IMR-90 (cell line): ENCODE data around the gene PRDM15. TPM values are rescaled to one million over a fixed set of nuclear protein-coding genes. Genes with fewer than 3 reads are reported as not detected.

Experiments
- ATAC-seq: fragments of 200-7000 bp; cut with Tn5 transposase; 2 replicates; pipeline ENCODE4 v1.9.1; 2020; ENCODE audit warnings: low read depth, mild to moderate bottlenecking, moderate library complexity
- BruUV-seq: library from RNA; stranded (reverse); fragments of 400-500 nt; replicated peaks from 2 replicates; lab custom pipeline; 2021; lab: Mats Ljungman, UMichigan
- CTCF ChIA-PET: fragments of 300-600 bp; formaldehyde crosslinking; extraction: SDS; loops from one replicate; lab custom pipeline; 2021; ENCODE audit warnings: antibody characterized with exemption; lab: Yijun Ruan, JAX
- POLR2A ChIA-PET: fragments of 300-600 bp; sonication (Branson Sonifier 250); formaldehyde crosslinking; loops from one replicate; lab custom pipeline; 2022; ENCODE audit warnings: antibody characterized with exemption; ENCODE audit not compliant: unreplicated experiment; lab: Charles Lee
- DNase-seq: peaks from one replicate; pipeline ENCODE4 v3.0.0; 2013
- H2AFZ ChIP-seq: replicated peaks from 2 replicates; pipeline ENCODE3; 2013; ENCODE audit warnings: low read length, mild to moderate bottlenecking; ENCODE audit not compliant: poor library complexity
- H2AK5ac ChIP-seq: 2 replicates; pipeline ENCODE4 v1.6.1; 2013; ENCODE audit warnings: low read depth, low read length, inconsistent platforms
- H2AK9ac ChIP-seq: replicated peaks from 2 replicates; pipeline ENCODE3; 2013; ENCODE audit warnings: mild to moderate bottlenecking, low read depth, low read length, moderate library complexity; ENCODE audit not compliant: poor library complexity
- H2BK120ac ChIP-seq: 2 replicates; pipeline ENCODE4 v1.6.1; 2013; ENCODE audit warnings: low read depth, low read length, inconsistent platforms
- H2BK15ac ChIP-seq: 3 replicates; pipeline ENCODE4 v1.6.1; 2013; ENCODE audit warnings: low read depth, low read length, inconsistent platforms
- H2BK20ac ChIP-seq: 2 replicates; pipeline ENCODE4 v1.6.1; 2013; ENCODE audit warnings: low read depth, mild to moderate bottlenecking, inconsistent platforms, low read length, moderate library complexity
- H2BK5ac ChIP-seq: 2 replicates; pipeline ENCODE4 v1.6.1; 2013; ENCODE audit warnings: mild to moderate bottlenecking, low read depth, low read length, inconsistent platforms; ENCODE audit not compliant: poor library complexity, severe bottlenecking
- H3K14ac ChIP-seq: replicated peaks from 2 replicates; pipeline ENCODE4 v1.6.1; 2013; ENCODE audit warnings: low read depth, low read length, inconsistent platforms
- H3K18ac ChIP-seq: 2 replicates; pipeline ENCODE4 v1.6.1; 2013; ENCODE audit warnings: low read depth, low read length, control low read depth
- H3K23ac ChIP-seq: 2 replicates; pipeline ENCODE4 v1.6.1; 2013; ENCODE audit warnings: low read depth, low read length, inconsistent platforms
- H3K27ac ChIP-seq: 2 replicates; pipeline ENCODE4 v1.5.1; 2013; ENCODE audit warnings: mild to moderate bottlenecking, control low read depth, low read length; ENCODE audit not compliant: insufficient read depth
- H3K27me3 ChIP-seq: 2 replicates; pipeline ENCODE4 v1.6.1; 2013; ENCODE audit warnings: low read length; ENCODE audit not compliant: control insufficient read depth, insufficient read depth
- H3K36me3 ChIP-seq: 2 replicates; pipeline ENCODE4 v1.6.1; 2013; ENCODE audit warnings: low read length, mixed read lengths; ENCODE audit not compliant: control insufficient read depth, insufficient read depth
- H3K4ac ChIP-seq: 2 replicates; pipeline ENCODE4 v1.6.1; 2013; ENCODE audit warnings: low read depth, low read length, inconsistent platforms
- H3K4me1 ChIP-seq: 2 replicates; pipeline ENCODE4 v1.6.1; 2013; ENCODE audit warnings: low read length, mixed read lengths; ENCODE audit not compliant: control insufficient read depth, insufficient read depth
- H3K4me2 ChIP-seq: 2 replicates; pipeline ENCODE4 v1.6.1; 2013; ENCODE audit warnings: low read depth, mild to moderate bottlenecking, control low read depth, low read length, moderate library complexity
- H3K4me3 ChIP-seq: 2 replicates; pipeline ENCODE4 v1.5.1; 2013; ENCODE audit warnings: low read depth, mild to moderate bottlenecking, control low read depth, low read length, moderate library complexity; ENCODE audit not compliant: insufficient read depth
- H3K56ac ChIP-seq: 2 replicates; pipeline ENCODE4 v1.6.1; 2013; ENCODE audit warnings: low read length, inconsistent platforms; ENCODE audit not compliant: insufficient read depth; ENCODE audit errors: extremely low read depth
- H3K79me1 ChIP-seq, 2 experiments: 2 replicates each; pipeline ENCODE4 v1.6.1; 2013; ENCODE audit warnings: low read length in 2 of 2, inconsistent platforms in 1 of 2, low read depth in 1 of 2
- H3K9ac ChIP-seq: 2 replicates; pipeline ENCODE4 v1.6.1; 2013; ENCODE audit warnings: low read depth, low read length, control low read depth
- H3K9me1 ChIP-seq: 2 replicates; pipeline ENCODE4 v1.6.1; 2013; ENCODE audit warnings: low read length, inconsistent platforms; ENCODE audit not compliant: insufficient read depth
- H3K9me3 ChIP-seq: 2 replicates; pipeline ENCODE4 v1.6.1; 2013; ENCODE audit warnings: low read length; ENCODE audit not compliant: control insufficient read depth, insufficient read depth
- H4K20me1 ChIP-seq: 2 replicates; pipeline ENCODE4 v1.6.1; 2013; ENCODE audit warnings: low read length, inconsistent platforms; ENCODE audit not compliant: insufficient read depth
- H4K5ac ChIP-seq: 2 replicates; pipeline ENCODE4 v1.6.1; 2013; ENCODE audit warnings: mild to moderate bottlenecking, low read depth, low read length, control low read depth
- H4K8ac ChIP-seq, 2 experiments: 2 replicates each; pipeline ENCODE4 v1.6.1; 2013; ENCODE audit warnings: low read depth in 2 of 2, low read length in 2 of 2, control low read depth in 1 of 2, inconsistent platforms in 1 of 2
- H4K91ac ChIP-seq: 2 replicates; pipeline ENCODE4 v1.6.1; 2013; ENCODE audit warnings: low read depth, low read length, inconsistent platforms; ENCODE audit not compliant: insufficient read depth
- BHLHE40 ChIP-seq: fragments of 150-350 bp; IDR thresholded peaks from 2 replicates; pipeline ENCODE4 v1.6.1; 2016; ENCODE audit warnings: mild to moderate bottlenecking, low read depth, low read length
- CEBPB ChIP-seq: IDR thresholded peaks from 2 replicates; pipeline ENCODE4 v1.6.1; 2012; ENCODE audit warnings: low read depth, low read length, improper control_type of control experiment
- CHD1 ChIP-seq: IDR thresholded peaks from 2 replicates; pipeline ENCODE4 v1.6.1; 2012; ENCODE audit warnings: low read depth, low read length, improper control_type of control experiment
- FOS ChIP-seq: fragments of 150-350 bp; IDR thresholded peaks from 2 replicates; pipeline ENCODE4 v1.6.1; 2016; ENCODE audit warnings: low read depth, low read length
- MAFK ChIP-seq: IDR thresholded peaks from 2 replicates; pipeline ENCODE4 v1.6.1; 2012; ENCODE audit warnings: low read depth, low read length, improper control_type of control experiment
- MAZ ChIP-seq: IDR thresholded peaks from 2 replicates; pipeline ENCODE4 v1.6.1; 2012; ENCODE audit warnings: low read depth, mild to moderate bottlenecking, low read length, improper control_type of control experiment, moderate library complexity, borderline replicate concordance
- MXI1 ChIP-seq: IDR thresholded peaks from 2 replicates; pipeline ENCODE4 v1.6.1; 2012; ENCODE audit warnings: low read depth, mild to moderate bottlenecking, low read length, moderate library complexity, borderline replicate concordance
- NFE2L2 ChIP-seq: fragments of 150-350 bp; IDR thresholded peaks from 2 replicates; pipeline ENCODE4 v1.6.1; 2016; ENCODE audit warnings: low read depth, mild to moderate bottlenecking, low read length
- POLR2A ChIP-seq: IDR thresholded peaks from 2 replicates; pipeline ENCODE4 v1.6.1; 2012; ENCODE audit warnings: mild to moderate bottlenecking, low read depth, low read length
- RAD21 ChIP-seq: IDR thresholded peaks from 2 replicates; pipeline ENCODE4 v1.6.1; 2012; ENCODE audit warnings: low read length, improper control_type of control experiment
- RCOR1 ChIP-seq: IDR thresholded peaks from 2 replicates; pipeline ENCODE4 v1.6.1; 2012; ENCODE audit warnings: mild to moderate bottlenecking, low read length, improper control_type of control experiment; ENCODE audit not compliant: insufficient replicate concordance
- RFX5 ChIP-seq: IDR thresholded peaks from 2 replicates; pipeline ENCODE4 v1.8.0; 2012; ENCODE audit warnings: low read depth, mild to moderate bottlenecking, low read length, moderate library complexity
- SMC3 ChIP-seq: fragments of 150-350 bp; IDR thresholded peaks from 2 replicates; pipeline ENCODE4 v1.6.1; 2016; ENCODE audit warnings: low read depth, mild to moderate bottlenecking, antibody characterized with exemption, low read length, moderate library complexity
- WGBS, 2 experiments: methylation state at CpG; one replicate each; pipeline versions ENCODE4 v1.1.5 to v1.1.7; 2013; ENCODE audit warnings: missing lambda C conversion rate in 2 of 2; ENCODE audit not compliant: insufficient read length in 1 of 2; ENCODE audit errors: extremely low coverage in 2 of 2; 5-methylcytosine and 5-hydroxymethylcytosine counted together
- dilution Hi-C: fragments of 300-500 bp; cut with HindIII; formaldehyde crosslinking; loops from one replicate; pipeline ENCODE4 v1.14.3; 2018; ENCODE audit warnings: low sequenced_read_pairs; ENCODE audit not compliant: unreplicated experiment
- in situ Hi-C: fragments of 300-500 bp; cut with MboI; formaldehyde crosslinking; loops from 3 replicates; pipeline ENCODE4 v1.14.3; 2019; ENCODE audit warnings: low sequenced_read_pairs, inconsistent platforms, mixed read lengths
- intact Hi-C: fragments of 100-400 bp; cut with micrococcal nuclease; formaldehyde crosslinking; loops from 2 replicates; pipeline ENCODE4 v1.10.0; 2022
- polyA plus RNA-seq, 3 experiments: library from polyadenylated mRNA; depleted of rRNA; stranded (reverse); fragments of >200 nt; gene quantifications; 2 replicates each; pipeline ENCODE4 v1.2.3, GENCODE V29; 2012; ENCODE audit warnings: low replicate concordance in 1 of 3
- total RNA-seq: library from RNA; depleted of rRNA; stranded (reverse); fragments of >200 nt; gene quantifications from 2 replicates; pipeline ENCODE4 v1.2.3, GENCODE V29; 2012
- TF ChIP-seq, protein P1 (sequence below): conservative IDR thresholded peaks from 2 replicates; pipeline ENCODE4 v1.5.1; 2012; ENCODE audit warnings: mild to moderate bottlenecking, low read depth, low read length, improper control_type of control experiment
- TF ChIP-seq, protein P2 (sequence below): fragments of 150-350 bp; IDR thresholded peaks from 2 replicates; pipeline ENCODE4 v1.6.1; 2016; ENCODE audit warnings: low read depth, mild to moderate bottlenecking, low read length, moderate library complexity, borderline replicate concordance
- TF ChIP-seq, protein P3 (sequence below): fragments of 150-350 bp; IDR thresholded peaks from 2 replicates; pipeline ENCODE4 v1.6.1; 2017; ENCODE audit warnings: mild to moderate bottlenecking, antibody characterized with exemption, low read length, low read depth

Gene PRDM15
- total and polyA plus RNA-seq, 2 of the 4 experiments (the other 2 are of a cell fraction): 7.3 to 8.8 TPM

DNA sequence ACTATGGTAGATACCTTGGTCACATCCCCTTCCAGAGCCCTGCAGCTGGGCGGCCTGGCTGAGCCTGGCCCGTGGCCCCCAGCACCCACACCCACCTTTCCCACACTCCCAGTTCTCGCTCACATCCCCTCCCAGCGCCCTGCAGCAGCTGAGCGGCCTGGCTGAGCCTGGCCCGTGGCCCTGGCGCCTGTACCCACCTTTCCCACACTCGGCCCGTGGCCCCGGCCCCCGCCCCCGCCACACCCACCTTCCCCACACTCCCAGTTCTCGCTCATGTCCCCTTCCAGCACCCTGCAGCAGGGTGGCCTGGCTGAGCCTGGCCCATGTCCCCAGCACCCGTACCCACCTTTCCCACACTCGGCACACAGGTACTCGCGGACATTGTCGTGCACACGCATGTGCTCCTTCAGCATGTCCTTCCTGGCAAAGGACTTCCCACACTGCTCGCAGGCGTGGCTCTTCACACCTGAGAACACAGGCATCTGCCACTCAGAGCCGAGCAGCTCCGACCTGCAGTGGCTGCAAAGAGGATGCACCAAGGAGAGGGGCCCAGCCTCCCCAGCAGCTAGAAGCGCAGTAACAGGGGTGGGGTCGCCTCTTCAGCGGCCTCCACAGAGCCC is 59.8 kb downstream of the PRDM15 start:
- H3K79me1 ChIP-seq: no peaks in the 10 kb centered on the region
- H3K4me3 ChIP-seq: no peak overlapping the region
- H2BK5ac ChIP-seq: no peak overlapping the region
- H3K9ac ChIP-seq: no peak overlapping the region
- 98% methylated on average over 8 of the region's 26 CpGs; no CpG with 5 or more reads in 1 of the 2 experiments for WGBS, 2 experiments
- H4K91ac ChIP-seq: no peak overlapping the region
- H3K9me1 ChIP-seq: no peaks in the 10 kb centered on the region
- POLR2A ChIA-PET: no interaction called here
- no peak overlapping the region for H3K27ac ChIP-seq
- H3K4me2 ChIP-seq: no peak overlapping the region
- ATAC-seq: no peak
- no peak for TF ChIP-seq NFE2L2
- no peak for TF ChIP-seq RCOR1
- no peak for TF ChIP-seq FOS
- TF ChIP-seq RAD21: no peak
- TF ChIP-seq MAFK: no peak
- no peak for TF ChIP-seq CHD1
- TF ChIP-seq MXI1: no peak
- TF ChIP-seq RFX5: no peak
- no peak for TF ChIP-seq POLR2A
- TF ChIP-seq, protein P1, sequence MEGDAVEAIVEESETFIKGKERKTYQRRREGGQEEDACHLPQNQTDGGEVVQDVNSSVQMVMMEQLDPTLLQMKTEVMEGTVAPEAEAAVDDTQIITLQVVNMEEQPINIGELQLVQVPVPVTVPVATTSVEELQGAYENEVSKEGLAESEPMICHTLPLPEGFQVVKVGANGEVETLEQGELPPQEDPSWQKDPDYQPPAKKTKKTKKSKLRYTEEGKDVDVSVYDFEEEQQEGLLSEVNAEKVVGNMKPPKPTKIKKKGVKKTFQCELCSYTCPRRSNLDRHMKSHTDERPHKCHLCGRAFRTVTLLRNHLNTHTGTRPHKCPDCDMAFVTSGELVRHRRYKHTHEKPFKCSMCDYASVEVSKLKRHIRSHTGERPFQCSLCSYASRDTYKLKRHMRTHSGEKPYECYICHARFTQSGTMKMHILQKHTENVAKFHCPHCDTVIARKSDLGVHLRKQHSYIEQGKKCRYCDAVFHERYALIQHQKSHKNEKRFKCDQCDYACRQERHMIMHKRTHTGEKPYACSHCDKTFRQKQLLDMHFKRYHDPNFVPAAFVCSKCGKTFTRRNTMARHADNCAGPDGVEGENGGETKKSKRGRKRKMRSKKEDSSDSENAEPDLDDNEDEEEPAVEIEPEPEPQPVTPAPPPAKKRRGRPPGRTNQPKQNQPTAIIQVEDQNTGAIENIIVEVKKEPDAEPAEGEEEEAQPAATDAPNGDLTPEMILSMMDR: no peak
- TF ChIP-seq, protein P2, sequence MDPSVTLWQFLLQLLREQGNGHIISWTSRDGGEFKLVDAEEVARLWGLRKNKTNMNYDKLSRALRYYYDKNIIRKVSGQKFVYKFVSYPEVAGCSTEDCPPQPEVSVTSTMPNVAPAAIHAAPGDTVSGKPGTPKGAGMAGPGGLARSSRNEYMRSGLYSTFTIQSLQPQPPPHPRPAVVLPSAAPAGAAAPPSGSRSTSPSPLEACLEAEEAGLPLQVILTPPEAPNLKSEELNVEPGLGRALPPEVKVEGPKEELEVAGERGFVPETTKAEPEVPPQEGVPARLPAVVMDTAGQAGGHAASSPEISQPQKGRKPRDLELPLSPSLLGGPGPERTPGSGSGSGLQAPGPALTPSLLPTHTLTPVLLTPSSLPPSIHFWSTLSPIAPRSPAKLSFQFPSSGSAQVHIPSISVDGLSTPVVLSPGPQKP: no peak
- no peak for TF ChIP-seq MAZ
- TF ChIP-seq SMC3: no peak
- TF ChIP-seq CEBPB: no peak
- TF ChIP-seq BHLHE40: no peak
- TF ChIP-seq, protein P3, sequence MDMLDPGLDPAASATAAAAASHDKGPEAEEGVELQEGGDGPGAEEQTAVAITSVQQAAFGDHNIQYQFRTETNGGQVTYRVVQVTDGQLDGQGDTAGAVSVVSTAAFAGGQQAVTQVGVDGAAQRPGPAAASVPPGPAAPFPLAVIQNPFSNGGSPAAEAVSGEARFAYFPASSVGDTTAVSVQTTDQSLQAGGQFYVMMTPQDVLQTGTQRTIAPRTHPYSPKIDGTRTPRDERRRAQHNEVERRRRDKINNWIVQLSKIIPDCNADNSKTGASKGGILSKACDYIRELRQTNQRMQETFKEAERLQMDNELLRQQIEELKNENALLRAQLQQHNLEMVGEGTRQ: no peak
- H3K18ac ChIP-seq: no peak overlapping the region
- no peak overlapping the region for H2BK120ac ChIP-seq
- CTCF ChIA-PET: no interaction called here
- H2AK9ac ChIP-seq: no peak overlapping the region
- H3K27me3 ChIP-seq: no peaks in the 10 kb centered on the region
- no peak for DNase-seq
- H4K20me1 ChIP-seq: no peaks in the 10 kb centered on the region
- no peak overlapping the region for H3K56ac ChIP-seq
- no peak overlapping the region for H3K23ac ChIP-seq
- dilution Hi-C loops: no loop called here
- in situ Hi-C loops: loop anchor here (5.0 kb wide), 2 partner anchors 207 to 303 kb away; no protein-coding TSS in a partner anchor
- H2AK5ac ChIP-seq: no peak overlapping the region
- H2BK20ac ChIP-seq: no peak overlapping the region
- H4K5ac ChIP-seq: no peak overlapping the region
- H3K4me1 ChIP-seq: no peaks in the 10 kb centered on the region
- no peak overlapping the region for H2BK15ac ChIP-seq
- H3K36me3 ChIP-seq: peaks cover 14% of the 10 kb centered on the region; the same call in 1 of the 2 replicates
- no peak overlapping the region for H3K4ac ChIP-seq
- no peaks in the 10 kb centered on the region for H3K9me3 ChIP-seq
- no peak overlapping the region for H3K14ac ChIP-seq
- intact Hi-C loops: no loop called here
- peak overlapping the region; percentile 19 for H2AFZ ChIP-seq
- no peak overlapping the region for H4K8ac ChIP-seq
- no TSS peak for BruUV-seq
